ENCODE results near the gene RAVER2.
"Not testable (repeated sequence)": the region's sequence is repeated elsewhere in the genome, so short reads cannot be mapped to it uniquely, and the experiment has no call there.

The RAVER2 gene

GRCh38 chr1:64744492-64745180 is at the start of gene RAVER2:
TSS of gene RAVER2 (plus strand) at chr1:64745075. CDS start at chr1:64745173, 98 bp downstream.
- DNase-seq (ENCODE audit: low read depth): peak; percentile 55

- no peak for DNase-seq (ENCODE audit: low read depth)
Measured at GRCh38 chr1:64696879-64697278, 48.0 kb upstream of the RAVER2 start.

GRCh38 chr1:64699327-64699726 is 45.5 kb upstream of the RAVER2 start:
- DNase-seq (ENCODE audit: low read depth): no peak

- no peak for DNase-seq (ENCODE audit: low read depth)
Measured at GRCh38 chr1:64701071-64701470, 43.8 kb upstream of the RAVER2 start.

GRCh38 chr1:64701886-64702285 is 43.0 kb upstream of the RAVER2 start:
- DNase-seq (ENCODE audit: low read depth): no peak

GRCh38 chr1:64702670-64703069 is 42.2 kb upstream of the RAVER2 start:
- DNase-seq (ENCODE audit: low read depth): not testable (repeated sequence)

- DNase-seq (ENCODE audit: low read depth): no peak
Measured at GRCh38 chr1:64703600-64703999, 41.3 kb upstream of the RAVER2 start.

- no peak for DNase-seq (ENCODE audit: low read depth)
Measured at GRCh38 chr1:64705591-64705990, 39.3 kb upstream of the RAVER2 start.

- DNase-seq (ENCODE audit: low read depth): no peak
Measured at GRCh38 chr1:64711266-64711665, 33.6 kb upstream of the RAVER2 start.

GRCh38 chr1:64712049-64712448 is 32.8 kb upstream of the RAVER2 start:
- DNase-seq (ENCODE audit: low read depth): no peak

- DNase-seq (ENCODE audit: low read depth): no peak
Measured at GRCh38 chr1:64715186-64715585, 29.7 kb upstream of the RAVER2 start.

GRCh38 chr1:64721135-64721534 is 23.7 kb upstream of the RAVER2 start:
- no peak for DNase-seq (ENCODE audit: low read depth)

- no peak for DNase-seq (ENCODE audit: low read depth)
Measured at GRCh38 chr1:64721576-64722145, 23.2 kb upstream of the RAVER2 start.

GRCh38 chr1:64727861-64728260 is 17.0 kb upstream of the RAVER2 start:
- no peak for DNase-seq (ENCODE audit: low read depth)

GRCh38 chr1:64733581-64734286 is 11.1 kb upstream of the RAVER2 start:
- DNase-seq (ENCODE audit: low read depth): no peak

- no peak for DNase-seq (ENCODE audit: low read depth)
Measured at GRCh38 chr1:64734287-64734652, 10.6 kb upstream of the RAVER2 start.

- DNase-seq (ENCODE audit: low read depth): not testable (repeated sequence)
Measured at GRCh38 chr1:64740687-64741086, 4.2 kb upstream of the RAVER2 start.

GRCh38 chr1:64743954-64744491 is 852 bp upstream of the RAVER2 start:
- DNase-seq (ENCODE audit: low read depth): no peak

GRCh38 chr1:64745181-64745985 is 508 bp downstream of the RAVER2 start:
- no peak for DNase-seq (ENCODE audit: low read depth)

- DNase-seq (ENCODE audit: low read depth): no peak
Measured at GRCh38 chr1:64745986-64746940, 1.4 kb downstream of the RAVER2 start.

- no peak for DNase-seq (ENCODE audit: low read depth)
Measured at GRCh38 chr1:64748222-64748621, 3.3 kb downstream of the RAVER2 start.
